GM12892 (cell line): ENCODE data around the gene ERGIC1.

ENCODE experiments used
- POLR2A ChIP-seq: IDR thresholded peaks from 2 replicates; pipeline ENCODE4 v1.6.1; 2011; ENCODE audit warnings: low read depth, low read length, control low read depth
- TAF1 ChIP-seq: IDR thresholded peaks from 2 replicates; pipeline ENCODE4 v1.6.1; 2011; ENCODE audit warnings: low read depth, mild to moderate bottlenecking, control low read depth, low read length, borderline replicate concordance

GRCh38 chr5:172901012-172901780 lies 67.1 kb downstream of the ERGIC1 start:
- TF ChIP-seq TAF1 (no peak), POLR2A (no peak)
